Fibroblast of peridontal ligament (primary cell): Measurements from ENCODE around the gene ADAMTS17.

Experiments
- DNase-seq: peaks from one replicate; pipeline ENCODE4 v3.0.0-alpha.2; 2010; ENCODE audit errors: extremely low read depth

The ADAMTS17 gene

GRCh38 chr15:100309109-100310040 is 32.4 kb downstream of the ADAMTS17 start:
- no peak for DNase-seq

DNA sequence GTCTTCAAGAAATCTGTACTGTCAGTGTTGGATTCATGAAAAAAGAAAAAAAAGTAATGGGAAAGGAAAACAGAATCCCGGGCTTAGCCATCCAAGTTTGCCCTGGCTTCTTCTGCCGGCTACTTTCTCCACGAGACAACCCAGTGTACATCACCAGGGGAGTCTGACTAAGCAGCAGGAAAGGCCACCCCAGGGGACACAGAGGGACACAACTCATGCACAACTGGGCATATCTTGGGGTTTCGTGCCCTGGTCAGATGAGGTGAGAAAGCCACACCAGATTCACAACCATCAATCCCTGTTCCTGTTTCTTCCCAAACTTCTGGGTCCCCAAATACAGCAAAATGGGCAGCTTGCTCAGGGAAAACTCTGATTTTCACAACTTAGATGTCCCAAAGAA is 33.2 kb downstream of the ADAMTS17 start:
- DNase-seq: no peak

GRCh38 chr15:100308213-100308600 is 33.6 kb downstream of the ADAMTS17 start:
- DNase-seq: no peak

- no peak for DNase-seq
These were observed 34.2 kb downstream of the ADAMTS17 start for GRCh38 chr15:100307241-100308212.

DNA sequence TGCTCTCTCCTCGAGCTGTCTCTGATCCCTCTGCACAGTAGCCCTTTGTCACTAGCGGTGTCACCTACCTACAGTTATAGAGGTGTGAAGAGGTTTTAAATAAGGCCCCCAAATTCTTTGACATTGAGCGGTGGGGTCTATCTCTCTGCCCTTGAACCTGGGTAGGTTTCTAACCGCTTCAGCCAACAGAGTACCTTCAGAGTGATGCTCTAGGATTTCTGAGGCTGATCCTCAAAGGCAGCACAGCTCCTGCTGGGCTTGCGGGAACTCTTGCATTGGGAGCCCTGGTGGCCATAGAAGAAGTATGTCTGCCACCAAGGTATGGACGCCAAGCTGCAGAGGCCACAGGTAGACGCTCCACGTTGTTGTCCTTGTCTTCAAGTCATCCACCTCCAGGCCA is 35.7 kb downstream of the ADAMTS17 start:
- DNase-seq: no peak

- no peak for DNase-seq
These were observed 39.8 kb downstream of the ADAMTS17 start for GRCh38 chr15:100301910-100302431.

GRCh38 chr15:100298257-100298656 is 43.5 kb downstream of the ADAMTS17 start:
- no peak for DNase-seq

- DNase-seq: no peak
These were observed 44.0 kb downstream of the ADAMTS17 start for GRCh38 chr15:100297812-100298211.

DNA sequence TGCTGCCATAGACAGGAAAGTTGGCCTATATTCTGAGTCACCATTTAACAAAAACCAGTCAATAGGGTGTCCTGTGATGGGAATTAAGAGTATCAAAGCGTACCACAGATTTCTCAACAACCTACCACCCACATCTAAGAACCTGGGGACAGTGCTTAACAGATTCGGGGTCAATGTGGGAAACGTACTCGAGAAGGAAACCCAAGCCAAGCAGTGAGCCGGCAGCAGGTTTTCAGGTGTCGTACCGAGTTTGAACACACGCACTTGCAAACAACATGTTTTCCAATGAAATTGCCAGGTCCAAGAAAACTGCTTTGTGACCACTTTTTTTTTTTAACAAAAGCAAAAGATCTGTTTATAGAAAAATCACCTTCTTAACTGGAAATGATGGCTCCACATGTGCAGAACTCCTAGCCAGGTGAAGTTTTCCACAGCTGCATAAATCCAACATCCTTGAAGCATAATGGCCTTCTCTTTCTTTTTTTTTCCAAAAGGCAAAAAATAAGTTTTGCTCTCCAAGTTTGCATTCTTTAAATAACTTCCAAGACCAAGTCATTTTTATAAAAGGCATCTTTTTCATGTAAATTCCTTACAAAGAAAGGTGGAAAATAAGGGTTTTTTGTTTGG is 45.7 kb downstream of the ADAMTS17 start:
- DNase-seq: no peak

DNA sequence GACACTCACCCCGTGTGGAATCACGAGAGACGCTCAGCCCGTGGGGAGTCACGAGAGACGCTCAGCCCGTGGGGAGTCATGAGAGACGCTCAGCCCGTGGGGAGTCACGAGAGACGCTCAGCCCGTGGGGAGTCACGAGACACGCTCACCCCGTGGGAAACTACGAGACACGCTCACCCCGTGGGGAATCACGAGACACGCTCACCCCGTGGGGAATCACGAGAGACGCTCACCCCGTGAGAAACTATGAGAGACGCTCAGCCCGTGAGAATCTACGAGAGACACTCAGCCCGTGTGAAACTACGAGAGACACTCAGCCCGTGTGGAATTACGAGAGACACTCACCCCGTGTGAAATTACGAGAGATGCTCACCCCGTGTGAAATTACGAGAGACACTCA is 49.8 kb downstream of the ADAMTS17 start:
- DNase-seq: no peak

DNA sequence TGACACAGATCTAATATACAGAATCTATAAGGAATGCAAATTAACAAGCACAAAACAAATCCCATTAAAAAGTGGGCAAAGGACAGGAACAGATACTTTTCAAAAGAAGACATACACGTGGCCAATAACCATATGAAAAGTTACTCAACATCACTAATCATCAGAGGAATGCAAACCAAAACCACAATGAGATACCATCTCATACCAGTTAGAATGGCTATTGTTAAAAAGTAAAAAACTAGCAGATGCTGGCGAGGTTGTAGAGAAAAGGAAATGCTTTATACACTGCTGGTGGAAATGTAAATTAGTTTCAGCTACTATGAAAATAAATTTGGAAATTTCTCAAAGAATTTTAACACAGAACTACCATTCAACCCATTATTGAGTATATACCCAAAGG is 50.7 kb downstream of the ADAMTS17 start:
- no peak for DNase-seq

- no peak for DNase-seq
These were observed 56.0 kb downstream of the ADAMTS17 start for GRCh38 chr15:100285641-100286295.

DNA sequence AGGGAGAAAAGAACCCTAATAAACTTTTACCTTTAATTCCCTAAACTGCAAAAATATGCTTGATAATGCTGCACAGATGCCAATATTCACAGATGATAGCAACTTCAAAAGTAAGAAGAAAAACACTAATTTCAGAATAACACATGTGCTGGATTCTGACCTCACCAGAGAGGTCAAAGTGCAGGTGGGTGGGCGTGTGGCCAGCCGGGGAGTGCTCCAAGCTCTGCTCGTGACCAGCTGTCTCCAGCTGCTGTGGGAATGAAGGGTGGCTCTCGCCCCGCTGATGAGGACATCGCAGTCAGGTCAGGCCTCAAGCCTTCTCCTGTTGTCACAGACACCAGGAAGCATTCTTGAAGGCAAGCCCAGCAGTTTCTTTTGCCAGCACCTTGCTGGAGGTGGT is 57.1 kb downstream of the ADAMTS17 start:
- DNase-seq: no peak

DNA sequence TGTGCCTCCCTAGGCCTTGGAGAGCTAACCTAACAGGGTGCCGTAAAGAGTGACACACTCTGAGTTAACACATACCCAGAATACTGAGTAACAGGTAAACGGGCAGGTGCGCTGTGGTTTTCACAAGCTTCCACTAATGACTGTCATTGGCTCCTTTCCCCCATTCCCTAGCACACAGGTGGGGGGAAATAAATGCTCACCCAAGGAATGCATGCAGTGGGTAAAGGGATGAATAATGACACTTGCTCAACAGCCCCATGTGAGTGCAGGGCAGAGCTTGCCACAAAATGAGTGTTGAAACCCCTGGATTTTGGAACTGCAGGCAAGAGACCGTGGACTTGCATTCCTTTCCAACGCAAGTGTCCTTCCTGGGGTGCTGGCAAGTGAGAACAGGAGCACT is 57.6 kb downstream of the ADAMTS17 start:
- DNase-seq: no peak

- DNase-seq: no peak
These were observed 60.5 kb downstream of the ADAMTS17 start for GRCh38 chr15:100281096-100281917.

- DNase-seq: no peak
These were observed 61.9 kb downstream of the ADAMTS17 start for GRCh38 chr15:100279849-100280248.

DNA sequence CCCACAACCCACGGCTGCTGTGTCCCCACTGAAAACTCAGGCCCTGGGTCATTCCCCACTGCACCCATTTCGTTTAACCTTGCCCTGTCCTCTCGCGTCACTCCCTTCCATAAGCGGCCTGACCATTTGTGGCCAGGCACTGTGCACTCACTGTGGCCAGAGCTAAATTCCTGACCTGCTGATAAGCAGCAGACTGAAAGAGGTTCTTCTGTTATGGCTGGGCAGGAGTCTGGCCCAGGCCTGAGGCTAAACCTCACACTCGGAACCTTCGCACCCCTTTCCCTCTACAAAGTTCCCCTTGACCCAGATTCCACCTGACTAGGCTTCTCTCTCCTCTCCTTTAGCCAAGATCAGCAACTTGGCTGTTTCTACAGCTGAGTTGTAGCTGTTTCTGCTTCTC is 62.3 kb downstream of the ADAMTS17 start:
- DNase-seq: no peak

DNA sequence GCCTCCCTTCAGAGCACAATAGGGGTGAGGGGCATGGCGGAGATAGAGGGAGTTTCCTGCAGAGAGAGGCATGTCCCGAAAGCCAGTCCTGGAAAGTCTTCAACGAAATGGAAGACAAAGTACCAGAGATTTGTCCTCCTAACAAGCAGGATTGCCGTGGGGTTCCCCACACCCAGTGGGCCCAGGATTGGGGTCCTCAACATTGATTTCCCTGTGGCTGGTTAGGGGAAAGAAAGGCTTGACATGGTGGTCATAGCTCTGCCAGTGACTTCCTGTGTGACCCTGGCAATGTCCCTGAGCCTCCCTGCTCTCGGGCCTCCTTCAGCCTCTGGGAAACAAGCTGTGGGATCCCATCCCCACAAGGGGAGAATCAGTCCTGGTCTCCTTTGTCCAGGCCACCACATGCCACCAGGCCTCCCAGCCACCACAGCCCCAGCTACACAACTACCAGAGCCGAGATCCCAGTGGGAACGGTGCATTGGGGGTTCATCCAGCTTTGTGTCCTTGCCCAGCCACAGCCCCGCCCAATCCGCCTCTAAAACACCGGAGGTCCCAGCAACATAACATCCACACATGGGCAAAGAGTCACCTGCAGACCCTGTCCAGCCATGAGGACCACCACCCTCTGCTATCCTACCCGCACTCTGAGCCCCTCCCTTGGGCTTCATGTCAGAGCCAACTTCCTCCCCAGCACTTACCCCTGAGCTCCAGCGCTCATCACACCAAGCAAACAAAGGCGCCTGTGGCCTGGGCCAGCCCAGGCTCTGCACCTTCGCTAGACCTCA is 63.0 kb downstream of the ADAMTS17 start:
- no peak for DNase-seq

GRCh38 chr15:100277087-100277855 is 64.5 kb downstream of the ADAMTS17 start:
- DNase-seq: no peak
